Measurements from ENCODE around the gene KRT15. TPM values are rescaled to one million over a fixed set of nuclear protein-coding genes. Genes with fewer than 3 reads are reported as not detected.

KRT15 gene
- total and polyA plus RNA-seq, 4 donors = 15.2 to 51.7 (median 27.0) TPM

DNA sequence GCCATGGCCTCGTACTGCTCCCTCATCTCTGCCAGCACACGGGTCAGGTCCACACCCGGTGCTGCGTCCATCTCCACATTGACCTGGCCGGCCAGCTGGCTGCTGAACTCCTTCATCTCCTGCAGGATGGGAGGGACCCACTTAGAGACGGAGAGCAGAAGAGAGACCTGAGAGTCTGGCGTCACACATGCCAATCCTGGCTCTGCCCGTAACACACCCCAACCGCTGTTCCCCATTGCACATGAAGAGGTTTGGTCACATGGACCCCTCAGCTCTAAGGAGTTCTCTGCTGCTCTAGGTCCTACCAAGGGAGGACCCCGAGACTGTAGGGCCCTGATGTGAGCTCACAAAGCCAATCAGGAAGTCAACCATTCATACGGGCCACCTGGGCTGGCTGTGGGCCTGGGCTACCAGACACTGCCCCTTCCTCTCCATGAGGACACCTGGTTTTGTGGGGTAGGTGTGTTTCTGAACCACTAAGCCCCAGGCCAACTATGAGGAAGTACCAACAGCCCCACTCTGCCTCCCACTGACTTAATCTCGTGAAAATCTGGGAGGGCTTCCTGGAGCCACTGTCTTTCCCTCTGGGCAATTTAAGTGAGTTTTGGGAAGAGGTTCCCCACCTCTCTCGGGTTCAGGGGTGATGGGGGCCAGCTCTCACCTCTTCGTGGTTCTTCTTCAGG is 2.4 kb downstream of the KRT15 start:
- Histone ChIP-seq H3K27me3 (ENCODE audit: control insufficient read depth in 3 of 3, insufficient read depth in 3 of 3, low read length in 2 of 3) (no peaks in the 10 kb centered on the region), H3K27ac (ENCODE audit: low read depth in 1 of 2, low read length in 1 of 2) (no peak overlapping the region)
- no peak for ATAC-seq (ENCODE audit: insufficient read depth, low FRiP score)

DNA sequence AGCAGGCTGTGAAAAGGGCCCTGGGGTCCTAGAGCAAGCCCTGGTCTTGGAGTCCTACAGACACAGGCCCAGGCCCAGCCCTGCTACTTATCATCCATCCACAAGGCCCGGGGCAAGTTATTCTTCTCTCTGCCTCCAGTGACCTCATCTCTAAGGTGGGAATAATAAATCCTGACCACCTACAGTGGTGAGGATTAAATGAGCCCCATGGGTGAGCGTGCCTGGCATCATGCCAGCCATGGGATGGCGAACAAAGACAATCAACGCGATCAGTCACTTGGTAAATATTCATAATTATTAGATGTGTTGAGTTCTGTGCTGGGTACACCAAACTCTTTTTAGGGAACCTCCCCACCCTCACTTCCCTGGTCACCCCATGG is 5.5 kb downstream of the KRT15 start:
- Histone ChIP-seq H3K27ac (ENCODE audit: low read depth in 1 of 2, low read length in 1 of 2) (no peak overlapping the region), H3K27me3 (ENCODE audit: control insufficient read depth in 3 of 3, insufficient read depth in 3 of 3, low read length in 2 of 3) (no peaks in the 10 kb centered on the region), H3K4me3 (no peak overlapping the region), H3K36me3 (ENCODE audit: control insufficient read depth in 4 of 4, insufficient read depth in 4 of 4, low read length in 4 of 4) (no peaks in the 10 kb centered on the region), H3K9me3 (ENCODE audit: control insufficient read depth in 4 of 4, insufficient read depth in 3 of 4, low read length in 3 of 4) (peaks cover 0 to 2% (median 0%) of the 10 kb centered on the region in 4 donors), H3K4me1 (ENCODE audit: control insufficient read depth in 5 of 5, insufficient read depth in 5 of 5, low read length in 5 of 5) (peaks cover 0 to 12% (median 0%) of the 10 kb centered on the region in 5 donors), H3K9ac (ENCODE audit: insufficient read depth in 1 of 2, low read length in 2 of 2) (no peak overlapping the region)
- TF ChIP-seq, protein P1, sequence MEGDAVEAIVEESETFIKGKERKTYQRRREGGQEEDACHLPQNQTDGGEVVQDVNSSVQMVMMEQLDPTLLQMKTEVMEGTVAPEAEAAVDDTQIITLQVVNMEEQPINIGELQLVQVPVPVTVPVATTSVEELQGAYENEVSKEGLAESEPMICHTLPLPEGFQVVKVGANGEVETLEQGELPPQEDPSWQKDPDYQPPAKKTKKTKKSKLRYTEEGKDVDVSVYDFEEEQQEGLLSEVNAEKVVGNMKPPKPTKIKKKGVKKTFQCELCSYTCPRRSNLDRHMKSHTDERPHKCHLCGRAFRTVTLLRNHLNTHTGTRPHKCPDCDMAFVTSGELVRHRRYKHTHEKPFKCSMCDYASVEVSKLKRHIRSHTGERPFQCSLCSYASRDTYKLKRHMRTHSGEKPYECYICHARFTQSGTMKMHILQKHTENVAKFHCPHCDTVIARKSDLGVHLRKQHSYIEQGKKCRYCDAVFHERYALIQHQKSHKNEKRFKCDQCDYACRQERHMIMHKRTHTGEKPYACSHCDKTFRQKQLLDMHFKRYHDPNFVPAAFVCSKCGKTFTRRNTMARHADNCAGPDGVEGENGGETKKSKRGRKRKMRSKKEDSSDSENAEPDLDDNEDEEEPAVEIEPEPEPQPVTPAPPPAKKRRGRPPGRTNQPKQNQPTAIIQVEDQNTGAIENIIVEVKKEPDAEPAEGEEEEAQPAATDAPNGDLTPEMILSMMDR (IDR thresholded peaks at IDR 0.05; ENCODE audit: control extremely low read depth, extremely low read depth) = no peak
- ATAC-seq (ENCODE audit: insufficient read depth, low FRiP score) (no peak), DNase-seq (no peak)
- 80 to 85% methylated on average over 5 of the region's 5 CpGs for WGBS, 2 donors

More for the DNA sequence above, 2.4 kb downstream of the KRT15 start:
- 73 to 84% methylated on average over 14 of the region's 14 CpGs for WGBS, 2 donors
- DNase-seq = no peak
- TF ChIP-seq, protein P1 (IDR thresholded peaks at IDR 0.05; ENCODE audit: control extremely low read depth, extremely low read depth) = no peak
- Histone ChIP-seq H3K4me3 (no peak overlapping the region), H3K36me3 (ENCODE audit: control insufficient read depth in 4 of 4, insufficient read depth in 4 of 4, low read length in 4 of 4) (no peaks in the 10 kb centered on the region), H3K9ac (ENCODE audit: insufficient read depth in 1 of 2, low read length in 2 of 2) (no peak overlapping the region), H3K9me3 (ENCODE audit: control insufficient read depth in 4 of 4, insufficient read depth in 3 of 4, low read length in 3 of 4) (peaks cover 0 to 2% (median 0%) of the 10 kb centered on the region in 4 donors), H3K4me1 (ENCODE audit: control insufficient read depth in 5 of 5, insufficient read depth in 5 of 5, low read length in 5 of 5) (peaks cover 0 to 19% (median 0%) of the 10 kb centered on the region in 5 donors)

DNA sequence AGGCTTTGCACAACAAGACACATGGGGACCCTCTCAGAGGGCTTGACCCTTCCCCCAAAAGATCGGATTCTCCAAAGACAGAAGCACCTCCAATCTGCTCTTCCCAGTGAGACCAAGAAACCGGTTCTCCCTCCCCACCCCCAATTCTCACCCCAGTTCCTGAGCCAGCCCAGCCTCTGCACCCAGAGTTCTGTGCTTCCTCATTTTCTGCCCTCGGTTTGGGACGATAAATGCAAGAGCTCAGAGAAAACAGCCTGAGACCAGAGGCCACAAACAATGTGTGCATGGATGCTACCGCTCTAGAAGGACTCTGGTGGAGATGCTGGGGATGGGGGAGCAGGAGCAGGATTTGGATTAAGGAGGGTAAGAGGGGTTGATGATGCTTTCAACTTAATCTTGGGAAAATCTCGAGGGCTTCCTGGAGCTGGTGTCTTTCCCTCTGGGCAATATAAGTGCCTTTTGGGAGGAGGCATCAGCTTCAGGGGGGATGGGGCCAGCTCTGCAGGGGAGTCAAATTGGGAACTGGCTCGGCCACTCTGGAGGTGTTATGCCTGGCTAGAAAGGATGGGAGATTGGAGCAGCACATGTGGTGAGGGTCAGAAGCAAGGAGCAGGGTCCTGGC is 6.0 kb downstream of the KRT15 start:
- TF ChIP-seq, protein P1 (IDR thresholded peaks at IDR 0.05; ENCODE audit: control extremely low read depth, extremely low read depth) = no peak
- H3K36me3 ChIP-seq (ENCODE audit: control insufficient read depth in 4 of 4, insufficient read depth in 4 of 4, low read length in 4 of 4) = no peaks in the 10 kb centered on the region
- no peak overlapping the region for H3K4me3 ChIP-seq
- ATAC-seq (ENCODE audit: insufficient read depth, low FRiP score) (no peak), DNase-seq (no peak)
- no peak overlapping the region for H3K9ac ChIP-seq (ENCODE audit: insufficient read depth in 1 of 2, low read length in 2 of 2)
- no peaks in the 10 kb centered on the region for H3K27me3 ChIP-seq (ENCODE audit: control insufficient read depth in 3 of 3, insufficient read depth in 3 of 3, low read length in 2 of 3)
- 36 to 51% methylated on average over 7 of the region's 7 CpGs for WGBS, 2 donors
- H3K4me1 ChIP-seq (ENCODE audit: control insufficient read depth in 5 of 5, insufficient read depth in 5 of 5, low read length in 5 of 5) = peaks cover 0 to 12% (median 0%) of the 10 kb centered on the region in 5 donors
- no peak overlapping the region for H3K27ac ChIP-seq (ENCODE audit: low read depth in 1 of 2, low read length in 1 of 2)
- peaks cover 0 to 2% (median 0%) of the 10 kb centered on the region in 4 donors for H3K9me3 ChIP-seq (ENCODE audit: control insufficient read depth in 4 of 4, insufficient read depth in 3 of 4, low read length in 3 of 4)
